Myocyte (in vitro differentiated cells): ENCODE results near the gene CAPNS1. TPM values are rescaled to one million over a fixed set of nuclear protein-coding genes. Genes with fewer than 3 reads are reported as not detected.

Experiments used
- total RNA-seq: library from RNA; depleted of rRNA; stranded (reverse); fragments of >200 nt; gene quantifications from 2 replicates; pipeline ENCODE4 v1.2.3, GENCODE V29; 2014

Gene CAPNS1
- total RNA-seq, 1 donor from 2014 or later = 398 TPM

Other genes starting within 250 kb of the CAPNS1 start
- 1.2 and 2.2 TPM in 2 replicates for gene NFKBID, start 239.5 kb upstream of the CAPNS1 start, total RNA-seq
- gene HCST, start 237.5 kb upstream of the CAPNS1 start, total RNA-seq = not detected in 2 replicates
- gene TYROBP, start 231.8 kb upstream of the CAPNS1 start, total RNA-seq = not detected in 2 replicates
- 5.3 and 8.3 TPM in 2 replicates for gene LRFN3, start 203.7 kb upstream of the CAPNS1 start, total RNA-seq
- 30.2 and 48.0 TPM in 2 replicates for gene SDHAF1, start 144.9 kb upstream of the CAPNS1 start, total RNA-seq
- gene SYNE4, start 131.3 kb upstream of the CAPNS1 start, total RNA-seq = not detected in 2 replicates
- 18.2 and 33.9 TPM in 2 replicates for gene ALKBH6, start 125.9 kb upstream of the CAPNS1 start, total RNA-seq
- 4.9 and 7.6 TPM in 2 replicates for gene CLIP3, start 107.2 kb upstream of the CAPNS1 start, total RNA-seq
- 14.4 and 16.0 TPM in 2 replicates for gene THAP8, start 85.8 kb upstream of the CAPNS1 start, total RNA-seq
- 1.6 and 5.3 TPM in 2 replicates for gene WDR62, start 85.2 kb upstream of the CAPNS1 start, total RNA-seq
- not detected in 2 replicates for gene OVOL3, start 28.9 kb upstream of the CAPNS1 start, total RNA-seq
- 71.6 and 72.6 TPM in 2 replicates for gene POLR2I, start 25.2 kb upstream of the CAPNS1 start, total RNA-seq
- 168 and 196 TPM in 2 replicates for gene TBCB, start 24.6 kb upstream of the CAPNS1 start, total RNA-seq
- not detected in 2 replicates for gene COX7A1, start 12.4 kb downstream of the CAPNS1 start, total RNA-seq
- 3.5 and 4.9 TPM in 2 replicates for gene ZNF565, start 74.6 kb downstream of the CAPNS1 start, total RNA-seq
- gene ZNF146, start 75.0 kb downstream of the CAPNS1 start, total RNA-seq = 133 and 134 TPM in 2 replicates
- gene ZFP14, start 239.1 kb downstream of the CAPNS1 start, total RNA-seq = 2.5 and 4.8 TPM in 2 replicates